ENCODE data around the gene WDR4.

DNA sequence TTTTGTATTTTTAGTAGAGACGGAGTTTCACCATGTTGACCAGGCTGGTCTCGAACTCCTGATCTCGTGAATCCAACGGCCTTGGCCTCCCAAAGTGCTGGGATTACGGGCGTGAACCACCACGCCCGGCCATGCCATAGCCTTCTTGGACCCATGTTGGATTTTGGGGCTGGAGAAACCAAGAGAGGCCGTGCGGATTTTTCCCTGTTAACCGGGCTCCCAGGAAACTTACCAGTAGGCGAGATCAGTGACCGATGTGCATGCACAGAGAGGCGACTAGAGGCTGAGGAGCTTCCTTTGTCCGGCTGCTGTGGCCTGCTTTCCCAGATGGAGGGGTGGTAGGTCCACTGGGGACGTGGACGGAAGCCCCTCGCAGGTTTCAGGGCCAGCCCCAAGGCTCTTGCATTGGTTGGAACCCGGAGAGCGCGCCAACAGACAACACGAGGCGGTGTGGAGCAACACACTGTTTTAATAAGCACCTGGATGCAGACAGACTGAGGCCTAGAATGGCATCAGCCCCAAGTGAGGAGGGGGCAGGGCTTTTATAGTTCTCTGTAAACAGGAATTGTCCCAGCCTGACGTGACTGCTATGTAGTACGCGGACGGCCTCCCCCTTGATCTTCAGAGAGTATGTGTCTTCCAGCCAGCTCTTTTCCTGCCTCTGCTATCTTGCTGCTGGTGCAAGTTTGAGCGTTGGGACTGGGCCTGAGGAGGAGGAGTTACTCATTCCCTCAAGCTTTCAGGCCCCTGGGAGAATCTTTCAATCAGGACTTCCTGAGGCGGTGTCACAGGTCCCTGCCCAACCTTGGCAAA, 46.0 kb upstream of the WDR4 start, which contains the start of gene ERVH48-1:
- TF ChIP-seq POLR2A (IDR thresholded peaks at IDR 0.05): no peak
- TF ChIP-seq, protein P1, sequence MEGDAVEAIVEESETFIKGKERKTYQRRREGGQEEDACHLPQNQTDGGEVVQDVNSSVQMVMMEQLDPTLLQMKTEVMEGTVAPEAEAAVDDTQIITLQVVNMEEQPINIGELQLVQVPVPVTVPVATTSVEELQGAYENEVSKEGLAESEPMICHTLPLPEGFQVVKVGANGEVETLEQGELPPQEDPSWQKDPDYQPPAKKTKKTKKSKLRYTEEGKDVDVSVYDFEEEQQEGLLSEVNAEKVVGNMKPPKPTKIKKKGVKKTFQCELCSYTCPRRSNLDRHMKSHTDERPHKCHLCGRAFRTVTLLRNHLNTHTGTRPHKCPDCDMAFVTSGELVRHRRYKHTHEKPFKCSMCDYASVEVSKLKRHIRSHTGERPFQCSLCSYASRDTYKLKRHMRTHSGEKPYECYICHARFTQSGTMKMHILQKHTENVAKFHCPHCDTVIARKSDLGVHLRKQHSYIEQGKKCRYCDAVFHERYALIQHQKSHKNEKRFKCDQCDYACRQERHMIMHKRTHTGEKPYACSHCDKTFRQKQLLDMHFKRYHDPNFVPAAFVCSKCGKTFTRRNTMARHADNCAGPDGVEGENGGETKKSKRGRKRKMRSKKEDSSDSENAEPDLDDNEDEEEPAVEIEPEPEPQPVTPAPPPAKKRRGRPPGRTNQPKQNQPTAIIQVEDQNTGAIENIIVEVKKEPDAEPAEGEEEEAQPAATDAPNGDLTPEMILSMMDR (IDR thresholded peaks at IDR 0.05): no peak
